Activated T-cell treated with anti-CD3 and anti-CD28 coated beads, Interleukin-2, amount 50 U/mL, for 1 hour (primary cell): Measurements from ENCODE around the gene PROX2.

Experiments used
- DNase-seq: peaks from one replicate; pipeline ENCODE4 v3.0.0-alpha.2; 2020

The PROX2 gene, protein sequence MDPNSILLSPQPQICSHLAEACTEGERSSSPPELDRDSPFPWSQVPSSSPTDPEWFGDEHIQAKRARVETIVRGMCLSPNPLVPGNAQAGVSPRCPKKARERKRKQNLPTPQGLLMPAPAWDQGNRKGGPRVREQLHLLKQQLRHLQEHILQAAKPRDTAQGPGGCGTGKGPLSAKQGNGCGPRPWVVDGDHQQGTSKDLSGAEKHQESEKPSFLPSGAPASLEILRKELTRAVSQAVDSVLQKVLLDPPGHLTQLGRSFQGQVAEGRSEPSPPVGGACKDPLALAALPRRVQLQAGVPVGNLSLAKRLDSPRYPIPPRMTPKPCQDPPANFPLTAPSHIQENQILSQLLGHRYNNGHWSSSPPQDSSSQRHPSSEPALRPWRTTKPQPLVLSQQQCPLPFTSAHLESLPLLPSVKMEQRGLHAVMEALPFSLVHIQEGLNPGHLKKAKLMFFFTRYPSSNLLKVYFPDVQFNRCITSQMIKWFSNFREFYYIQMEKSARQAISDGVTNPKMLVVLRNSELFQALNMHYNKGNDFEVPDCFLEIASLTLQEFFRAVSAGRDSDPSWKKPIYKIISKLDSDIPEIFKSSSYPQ

DNA sequence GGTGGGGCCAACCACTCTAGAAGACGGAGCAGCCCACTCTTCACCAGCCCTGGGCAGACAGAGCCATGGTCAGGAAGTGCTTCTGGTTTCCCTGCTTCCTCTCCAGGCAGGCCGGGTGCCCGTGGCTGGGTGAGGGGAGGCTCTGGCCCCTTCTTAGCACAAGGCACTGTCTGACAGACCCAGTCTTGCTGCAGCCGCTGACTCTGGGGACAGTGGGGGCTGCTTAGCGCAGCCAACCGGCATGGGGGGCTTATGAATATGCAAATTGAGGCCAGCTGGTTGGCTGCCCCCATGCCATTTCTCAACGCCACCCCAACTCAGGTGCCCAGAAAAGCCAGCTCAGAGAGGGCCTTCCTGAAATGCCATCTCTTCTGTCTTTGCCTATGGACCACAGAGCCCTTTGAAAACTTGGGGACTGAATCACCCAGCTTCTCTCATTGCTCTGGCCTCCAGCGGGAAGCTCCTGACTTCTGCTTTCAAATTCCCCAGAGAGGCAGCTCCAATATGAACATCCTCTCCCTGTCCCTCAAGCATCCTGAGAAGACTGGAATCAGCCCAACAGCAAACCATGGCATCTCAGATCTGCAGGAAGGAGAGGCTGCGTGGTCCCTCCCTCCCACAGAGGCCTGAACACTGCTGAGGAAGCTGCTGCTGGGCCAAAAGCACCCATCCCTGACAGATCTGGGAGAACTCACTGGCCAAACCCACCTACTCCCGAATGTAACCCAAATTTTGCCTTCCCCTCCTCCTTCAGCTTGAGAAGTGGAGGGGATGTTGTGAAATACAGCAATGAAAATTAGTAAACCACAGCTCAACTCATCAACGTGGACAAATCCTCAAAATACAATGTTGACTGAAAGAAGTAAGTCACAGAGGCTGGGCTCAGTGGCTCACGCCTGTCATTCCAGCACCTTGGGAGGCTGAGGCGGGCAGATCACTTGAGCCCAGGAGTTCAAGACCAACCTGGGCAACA is at the start of gene PROX2:
Gene PROX2 (minus strand): TSS at position 205 of the 973 bp plus-strand sequence. CDS start 12,311 bp downstream, outside the sequence.
- peak; percentile 42 for DNase-seq

DNA sequence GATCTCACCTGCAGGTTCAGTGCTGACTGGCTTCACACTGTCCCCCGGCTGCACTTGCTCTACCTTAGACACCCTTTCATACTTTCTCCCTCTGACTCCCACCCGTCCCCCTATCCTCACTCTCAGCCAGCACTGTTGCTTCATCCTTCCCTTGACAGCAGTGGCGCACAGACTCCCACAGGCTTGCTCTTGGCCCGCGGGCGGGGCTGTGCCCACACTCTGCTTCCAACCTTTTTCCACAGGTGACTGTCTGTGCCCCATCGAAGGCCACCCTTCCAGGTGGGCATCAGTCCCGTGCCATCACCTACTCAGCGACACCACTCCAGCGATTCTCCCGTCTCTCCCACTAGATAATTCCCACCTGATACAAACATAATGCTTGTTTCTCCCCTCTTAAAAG is 48.1 kb upstream of the PROX2 start:
- no peak for DNase-seq

DNA sequence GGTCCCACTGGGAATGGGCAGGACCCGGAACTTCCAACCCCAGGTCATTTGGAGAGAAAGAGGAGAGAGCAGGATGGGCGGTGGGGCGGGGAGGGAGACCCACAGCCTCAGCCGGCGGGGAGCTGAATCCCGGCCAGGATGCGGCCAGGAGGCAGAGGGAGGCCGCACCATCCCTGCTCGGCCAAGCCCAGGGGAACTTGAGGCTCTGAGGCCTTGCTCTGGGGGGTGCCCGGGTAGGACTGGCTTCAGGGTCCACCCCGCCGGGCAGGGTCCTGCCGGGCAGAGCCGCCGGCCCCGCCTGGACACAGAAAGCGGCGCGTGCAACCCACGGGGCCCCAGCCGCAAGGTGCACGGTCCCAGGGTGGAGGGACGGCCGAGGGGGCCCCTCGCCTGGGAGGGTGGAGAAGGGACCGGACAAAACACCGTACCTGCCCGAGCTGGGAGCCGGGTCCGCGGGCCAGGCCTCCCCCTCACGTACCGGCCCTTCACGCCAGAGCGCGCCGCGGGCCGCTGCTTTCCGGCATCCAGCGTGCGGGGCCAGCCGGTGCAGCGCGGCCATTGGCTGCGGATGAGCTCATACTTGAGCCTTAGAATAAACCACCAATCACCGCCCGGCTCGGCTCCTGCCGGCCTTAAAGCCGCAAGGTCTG is 46.9 kb upstream of the PROX2 start, which contains the start of gene RPS6KL1:
Gene RPS6KL1 (minus strand): TSS at position 509 of the 650 bp plus-strand sequence. CDS start 1,719 bp downstream, outside the sequence.
- DNase-seq: peak; percentile 65

DNA sequence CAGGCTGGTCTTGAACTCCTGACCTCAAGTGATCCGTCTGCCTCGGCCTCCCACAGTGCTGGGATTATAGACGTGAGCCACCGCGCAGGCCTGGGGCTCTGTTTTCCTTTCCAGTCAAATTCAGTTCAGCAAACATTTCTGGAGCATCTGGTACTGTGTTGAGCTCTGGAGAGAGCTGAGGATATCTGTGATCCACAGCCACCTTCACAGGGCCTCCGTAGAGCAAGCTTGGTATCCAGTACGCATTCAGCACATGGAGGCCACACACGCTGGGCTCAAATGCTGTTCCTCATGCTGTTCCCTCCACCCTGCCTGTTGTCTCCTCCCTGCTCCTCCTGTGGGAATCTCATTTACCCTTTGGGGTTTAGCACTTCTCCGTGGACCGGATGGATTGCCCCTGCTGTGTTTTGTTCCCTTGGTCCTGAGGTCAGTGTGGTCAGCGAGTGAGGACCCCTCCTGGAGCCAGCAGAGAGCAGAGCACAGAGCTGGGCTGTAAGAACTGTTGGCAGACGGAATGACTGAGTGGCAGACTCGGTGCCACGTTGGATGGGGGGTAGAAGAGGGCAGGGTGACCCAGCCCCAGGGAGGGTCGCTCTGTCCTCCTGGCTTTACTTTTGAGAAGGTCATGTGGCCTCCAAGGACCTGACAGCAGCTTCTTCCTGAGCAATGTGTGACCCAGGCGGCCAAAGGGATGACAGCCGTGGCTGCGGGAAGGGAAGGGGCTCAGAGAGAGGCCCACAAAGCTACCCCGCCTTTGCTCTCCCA is 46.2 kb upstream of the PROX2 start:
- no peak for DNase-seq

DNA sequence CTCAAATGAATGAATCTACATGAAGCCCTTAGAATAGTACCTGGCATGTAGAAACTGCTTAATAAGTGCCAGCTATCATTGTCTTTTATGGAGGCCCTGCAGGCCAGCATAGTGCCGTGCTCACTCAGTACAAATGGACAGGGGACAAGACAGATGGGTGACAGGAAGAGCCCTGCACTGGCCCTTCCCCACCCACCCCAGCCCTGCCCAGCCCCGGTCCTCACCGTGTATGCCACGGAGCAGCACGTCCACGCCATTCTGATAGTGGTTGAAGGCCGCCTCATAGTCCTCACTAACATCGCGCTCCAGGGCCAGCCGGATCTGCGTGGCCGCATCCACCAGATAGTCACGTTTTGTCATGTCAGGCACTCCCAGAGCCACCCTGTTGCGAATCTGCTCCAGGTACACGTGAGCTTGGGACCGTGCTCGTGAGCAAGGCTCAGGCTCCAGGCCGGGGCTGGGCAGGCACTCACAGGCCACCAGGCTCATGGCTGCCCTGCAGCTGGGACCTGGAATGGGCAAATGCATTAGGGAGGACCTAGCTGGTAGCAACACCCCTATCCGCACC is 45.2 kb upstream of the PROX2 start:
- DNase-seq: no peak

DNA sequence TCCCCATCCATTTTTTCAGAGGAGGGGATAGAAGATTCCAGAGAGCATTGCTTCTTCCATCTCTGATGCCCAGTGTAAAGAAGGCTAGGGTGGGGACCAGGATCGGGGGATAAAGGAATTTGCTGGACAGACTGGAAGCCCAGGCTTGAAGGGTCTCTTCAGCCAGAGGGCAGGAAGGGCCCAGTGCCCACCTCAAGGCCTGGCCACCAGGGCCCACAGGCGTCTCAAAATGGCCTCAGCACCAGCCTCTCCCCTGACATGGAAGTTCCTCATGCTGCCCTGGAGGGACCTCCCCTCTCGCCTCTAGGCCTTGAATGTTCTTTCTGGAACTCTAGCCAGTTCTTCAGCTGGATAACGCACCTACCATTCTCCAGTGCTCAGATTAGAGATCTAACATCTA is 44.3 kb upstream of the PROX2 start:
- no peak for DNase-seq

DNA sequence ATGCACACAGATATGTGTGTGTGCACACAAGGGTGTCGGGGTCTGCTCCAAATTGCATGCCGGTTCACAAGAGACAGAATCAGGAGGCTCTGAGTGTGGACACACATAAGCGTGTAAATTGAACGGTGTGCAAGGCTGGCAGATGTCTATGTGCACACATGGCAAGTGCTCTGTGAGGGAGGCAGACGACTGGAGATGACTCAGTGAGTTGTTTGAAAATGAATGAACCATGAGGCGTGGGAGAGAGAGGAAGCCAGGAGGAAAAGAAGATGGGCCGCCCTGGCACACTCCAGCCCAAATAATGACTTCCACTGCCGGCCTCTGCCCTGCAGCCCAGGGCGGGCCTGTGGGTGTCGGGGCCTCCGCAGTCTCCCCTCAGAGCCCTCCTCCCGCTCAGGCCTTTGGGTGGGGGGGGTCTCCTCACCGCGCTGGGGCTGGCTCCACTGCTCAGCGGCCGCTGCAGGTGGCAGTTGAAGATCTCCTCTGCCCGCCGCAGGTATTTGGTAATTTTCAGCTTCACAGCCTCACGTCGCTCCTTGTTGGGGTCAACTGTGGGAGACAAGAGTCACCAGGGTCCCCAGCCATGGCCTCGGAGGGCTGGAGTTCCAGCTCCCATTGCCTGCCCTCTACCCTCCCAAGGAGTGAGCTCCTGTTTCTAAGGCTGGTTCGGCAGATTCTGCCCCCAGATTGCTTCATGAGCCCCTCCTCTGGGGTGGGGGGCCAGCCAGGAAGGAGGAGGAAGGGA is 43.6 kb upstream of the PROX2 start:
- DNase-seq: no peak

DNA sequence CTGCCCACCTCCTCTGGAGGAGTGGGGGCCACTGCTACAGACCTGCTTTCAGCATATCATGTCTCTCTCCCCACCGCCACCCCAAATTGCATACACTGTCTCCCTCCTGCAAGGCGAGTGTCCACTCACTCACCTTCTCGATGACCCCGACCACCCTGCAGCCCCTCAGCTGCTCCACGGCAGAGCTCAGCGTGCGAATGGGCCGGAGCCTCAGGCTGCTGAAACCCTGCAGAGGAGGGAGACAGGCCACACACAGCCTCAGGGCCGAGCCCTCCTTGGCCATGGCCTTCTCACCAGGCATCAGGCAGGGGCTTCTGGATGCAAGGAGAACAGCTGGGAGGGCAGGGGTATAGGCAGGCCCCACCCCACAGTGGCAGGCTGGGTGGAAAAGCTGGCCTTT is 42.4 kb upstream of the PROX2 start:
- DNase-seq: no peak

DNA sequence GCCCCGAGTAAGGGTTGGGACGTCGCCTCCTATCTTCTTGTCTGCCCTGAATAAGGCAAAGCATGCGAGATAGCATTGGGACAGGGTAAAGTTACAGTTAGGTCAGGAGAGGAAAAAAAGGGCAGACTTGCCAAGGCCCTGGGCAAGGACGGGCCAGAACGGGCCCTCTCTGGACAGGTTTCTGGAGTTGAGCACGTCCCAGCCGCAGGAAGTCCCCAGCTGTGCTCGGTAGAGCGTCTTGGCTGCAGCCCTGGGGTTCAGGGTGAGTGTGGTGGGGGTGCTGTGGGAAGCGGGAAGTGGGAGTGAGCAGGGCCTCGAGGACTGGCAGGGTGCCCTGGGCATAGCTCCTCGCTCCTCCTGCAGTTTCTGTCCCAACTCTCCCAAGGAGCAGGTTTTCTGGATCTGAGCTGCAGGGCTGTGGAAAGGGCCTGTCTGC is 41.7 kb upstream of the PROX2 start:
- no peak for DNase-seq

DNA sequence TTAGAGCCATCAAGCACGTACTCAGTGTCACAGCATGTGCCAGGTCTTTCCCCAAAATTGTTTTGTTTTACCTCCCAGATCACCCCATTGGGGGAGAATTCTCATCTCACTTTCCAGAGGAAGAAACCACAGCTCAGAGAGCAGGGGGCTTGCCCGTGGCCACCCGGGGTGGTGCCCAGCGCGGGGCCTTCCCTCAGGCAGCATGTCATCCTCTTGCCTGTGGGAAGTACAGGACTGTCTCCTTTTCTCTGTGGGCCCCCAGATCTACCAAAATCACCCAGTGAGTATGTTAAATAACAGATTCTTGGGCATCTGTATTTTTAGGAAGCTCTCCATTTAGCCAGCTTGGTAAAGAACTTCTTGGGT is 41.2 kb upstream of the PROX2 start:
- DNase-seq: no peak

DNA sequence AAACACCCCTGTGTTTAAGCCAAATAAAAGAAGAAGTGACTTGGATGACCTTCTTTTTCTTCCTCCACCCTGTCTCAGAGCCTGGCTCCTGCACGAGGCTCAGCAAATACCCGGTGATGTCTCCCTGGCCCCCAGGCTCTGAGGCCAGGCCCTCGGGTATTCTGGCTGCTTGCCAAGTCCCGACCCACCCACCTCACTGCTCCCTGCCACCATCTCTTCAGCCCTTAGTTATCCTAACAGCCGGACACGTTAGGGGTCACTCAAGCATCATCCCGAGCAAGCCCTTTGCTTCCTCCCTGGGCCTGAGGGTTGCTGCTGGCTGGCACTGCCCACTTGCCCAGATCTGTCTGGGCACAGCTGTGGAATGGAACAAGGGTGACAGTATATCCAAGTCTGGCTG is 39.9 kb upstream of the PROX2 start:
- DNase-seq: no peak

DNA sequence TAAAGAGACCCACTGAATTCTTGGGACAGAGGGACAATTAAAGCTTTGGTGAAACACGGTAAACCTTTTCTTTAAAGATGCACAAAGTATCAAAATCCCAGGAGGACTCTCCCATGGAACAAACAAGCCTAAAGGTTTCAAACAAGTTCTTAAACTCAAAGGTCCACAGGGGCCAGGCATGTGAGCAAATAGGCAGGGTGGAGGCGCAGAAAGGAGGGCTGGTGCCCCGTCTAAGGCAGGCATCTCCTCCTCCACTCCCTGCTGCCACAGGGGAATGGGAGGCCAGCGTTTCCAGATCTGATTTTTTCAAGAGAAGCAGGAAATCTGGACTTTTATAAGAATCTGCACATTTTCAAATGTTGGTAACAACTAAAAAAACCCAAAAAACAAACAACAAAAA is 39.5 kb upstream of the PROX2 start:
- no peak for DNase-seq

DNA sequence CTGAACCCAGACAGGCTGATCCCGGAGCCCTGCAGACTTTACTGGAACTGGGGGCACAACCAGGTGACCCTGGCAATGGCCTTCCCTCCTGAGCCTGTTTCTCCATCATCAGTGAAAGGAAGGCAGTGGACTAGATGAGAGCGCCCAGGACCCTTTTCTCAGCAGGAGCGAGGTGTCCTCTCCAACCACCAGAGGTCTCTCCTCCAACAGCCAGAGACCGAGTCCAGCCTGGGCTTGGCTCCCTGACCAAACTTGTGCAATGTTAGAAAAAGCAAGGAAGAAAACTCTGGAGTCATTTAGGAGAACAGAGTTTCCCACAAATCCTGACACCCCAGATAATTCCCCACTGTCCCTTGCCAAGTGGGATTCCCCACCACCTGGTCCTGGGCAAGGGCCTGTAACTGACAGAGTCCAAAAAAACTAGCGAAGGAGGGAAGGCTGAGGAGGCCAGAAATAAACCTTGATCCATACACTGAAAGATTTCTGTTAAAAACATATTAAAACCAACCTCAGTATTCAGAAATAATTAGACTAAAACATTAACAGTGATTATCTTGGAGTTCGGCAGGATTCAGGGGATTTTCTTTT is 38.1 kb upstream of the PROX2 start:
- no peak for DNase-seq

DNA sequence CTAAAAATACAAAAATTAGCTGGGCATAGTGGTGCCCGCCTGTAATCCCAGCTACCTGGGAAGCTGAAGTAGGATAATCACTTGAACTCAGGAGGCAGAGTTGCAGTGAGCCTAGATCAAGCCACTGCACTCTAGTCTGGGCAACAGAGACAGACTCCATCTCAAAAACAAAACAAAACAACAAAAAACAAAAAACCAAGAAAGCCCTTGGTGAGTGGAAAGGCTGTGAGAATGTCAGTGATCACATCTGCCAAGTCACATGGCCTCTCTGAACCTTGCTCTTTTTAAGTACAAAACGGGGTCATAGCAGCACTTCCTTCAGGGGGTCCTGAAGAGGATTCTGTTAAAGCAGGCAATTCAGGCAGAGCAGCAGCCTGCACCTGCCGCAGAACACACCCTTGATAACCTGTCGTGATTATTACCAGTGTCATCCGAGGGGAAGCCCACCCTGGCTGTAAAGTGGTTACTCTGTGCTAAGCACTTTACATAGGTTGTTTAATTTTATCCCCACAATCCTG is 37.5 kb upstream of the PROX2 start:
- no peak for DNase-seq

DNA sequence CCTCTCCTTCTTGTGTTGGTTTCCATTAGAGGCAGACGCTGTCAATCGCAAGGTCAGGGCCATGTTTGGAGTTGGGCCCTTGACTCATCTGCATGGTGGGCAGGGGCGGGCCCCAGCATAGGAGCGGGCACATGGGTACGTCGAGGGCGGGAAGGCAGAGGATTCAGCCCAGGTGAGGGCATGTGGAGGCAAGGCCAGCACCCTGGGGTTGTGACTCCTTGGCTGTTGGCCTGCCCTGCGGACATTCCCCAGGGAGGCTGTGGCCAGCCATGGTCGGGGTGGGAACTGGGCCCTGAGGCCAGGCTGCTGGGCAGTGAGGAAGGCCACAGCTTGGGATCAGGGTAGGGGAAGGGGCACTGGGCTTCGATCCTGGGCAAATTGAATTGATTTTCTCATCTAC is 36.9 kb upstream of the PROX2 start:
- DNase-seq: no peak

DNA sequence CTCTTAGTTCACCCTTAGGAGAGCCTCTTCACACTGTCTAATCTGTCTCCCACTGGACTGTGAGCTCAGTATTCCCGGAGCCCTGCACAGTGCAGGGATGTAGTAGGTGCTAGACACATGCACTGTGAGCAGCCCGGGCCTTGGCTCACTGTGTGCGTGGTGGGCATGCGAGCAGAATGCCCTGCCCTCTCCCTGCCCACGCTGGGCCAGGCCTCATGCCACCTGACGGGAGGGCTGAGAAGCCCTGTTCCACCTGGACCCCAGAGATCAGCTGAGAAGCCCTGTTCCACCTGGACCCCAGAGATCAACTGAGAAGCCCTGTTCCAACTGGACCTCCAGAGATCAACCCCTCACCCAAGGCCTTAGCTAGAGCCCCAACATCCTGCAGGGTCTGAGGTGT is 36.2 kb upstream of the PROX2 start:
- no peak for DNase-seq

DNA sequence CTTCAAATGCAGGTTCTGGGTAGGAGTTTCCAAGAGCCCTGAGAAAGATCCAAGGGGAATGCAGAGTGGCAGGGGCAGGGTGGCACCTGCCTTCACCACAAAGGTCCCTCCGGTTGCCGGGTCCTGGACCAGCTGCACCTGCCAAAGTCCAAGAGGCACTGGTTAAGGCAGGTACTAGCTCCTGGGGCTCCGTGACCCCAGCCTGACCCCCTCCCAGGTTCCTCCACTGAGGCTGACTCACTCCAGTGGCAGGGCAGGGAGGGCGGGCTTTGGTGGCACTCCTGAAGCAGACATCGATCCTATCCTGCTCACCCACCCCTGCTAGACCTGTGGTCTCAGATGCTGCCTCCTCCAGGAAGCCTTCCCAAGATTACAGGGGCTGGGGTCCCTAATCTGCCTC is 35.8 kb upstream of the PROX2 start:
- DNase-seq: no peak

DNA sequence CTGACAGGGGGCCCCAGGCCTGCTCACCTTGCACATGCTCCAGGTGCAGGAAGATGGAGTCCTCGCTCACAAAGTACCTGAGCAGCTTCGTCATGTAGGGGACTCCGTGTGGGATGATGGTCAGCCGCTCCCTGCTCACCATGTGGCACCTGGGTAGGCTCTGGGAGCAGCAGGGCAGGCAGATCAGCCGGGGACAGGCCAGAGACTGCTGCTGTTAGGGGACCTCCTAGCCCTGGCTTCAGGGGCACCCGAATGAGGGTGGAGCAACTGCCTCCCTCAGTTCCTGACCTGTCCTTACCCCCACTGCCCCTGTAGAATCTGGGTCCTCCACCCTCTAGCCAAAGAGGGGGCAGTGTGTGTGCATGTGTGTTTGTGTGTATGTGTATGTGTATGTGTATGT is 35.3 kb upstream of the PROX2 start:
- no peak for DNase-seq

DNA sequence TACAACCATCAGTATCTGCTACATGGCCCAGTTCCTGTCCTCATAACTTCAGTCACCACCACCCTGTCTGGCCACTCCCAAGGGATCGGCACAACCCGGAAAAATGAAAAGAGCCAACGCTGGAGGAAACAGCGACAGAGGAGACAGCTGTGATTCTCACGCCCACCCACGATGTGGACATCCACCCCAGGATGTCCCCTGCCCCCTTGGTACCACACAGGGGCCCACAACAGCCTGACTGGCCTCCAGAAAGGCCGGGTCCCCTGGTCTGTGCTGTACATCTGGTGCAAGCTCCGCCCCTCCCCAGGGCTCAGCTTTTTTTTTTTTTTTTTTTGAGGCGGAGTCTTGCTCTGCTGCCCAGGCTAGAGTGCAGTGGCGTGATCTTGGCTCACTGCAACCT is 34.6 kb upstream of the PROX2 start:
- DNase-seq: no peak

DNA sequence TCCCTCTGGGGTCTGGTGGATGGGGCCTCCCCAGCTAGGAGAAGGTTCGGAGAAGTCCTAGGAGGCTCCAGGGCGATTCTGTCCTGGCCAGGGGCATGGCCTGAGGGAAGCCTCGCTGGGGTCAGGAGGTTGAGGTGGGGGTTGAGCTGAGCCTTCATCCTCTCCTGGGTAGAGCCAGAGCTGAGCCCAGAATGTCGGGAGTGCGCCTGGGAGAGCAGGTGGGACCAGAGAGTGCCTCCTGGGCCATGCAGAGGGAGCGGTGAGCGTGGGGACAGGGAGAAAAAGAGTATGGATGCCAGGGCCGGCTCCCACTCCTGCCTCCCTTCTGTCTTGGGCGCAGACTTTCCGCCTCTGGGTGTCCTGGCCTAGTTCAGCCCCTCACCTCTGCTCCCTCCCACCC is 34.0 kb upstream of the PROX2 start:
- DNase-seq: no peak
